T-helper 2 cell (primary cell): ENCODE results near the gene CDR2L.
A peak's percentile ranks its signal among the peaks of the same experiment; 100 is the strongest.
"Not testable (repeated sequence)": the region's sequence is repeated elsewhere in the genome, so short reads cannot be mapped to it uniquely, and the experiment has no call there.

Source experiments
- DNase-seq, 5 experiments: peaks; one replicate each; pipeline versions ENCODE4 v3.0.0 to v3.0.0-alpha.2; 2012 to 2022

Gene CDR2L

GRCh38 chr17:74981979-74982662 is 5.3 kb upstream of the CDR2L start:
- DNase-seq, result peak; percentile 66 to 91 (median 79)

DNA sequence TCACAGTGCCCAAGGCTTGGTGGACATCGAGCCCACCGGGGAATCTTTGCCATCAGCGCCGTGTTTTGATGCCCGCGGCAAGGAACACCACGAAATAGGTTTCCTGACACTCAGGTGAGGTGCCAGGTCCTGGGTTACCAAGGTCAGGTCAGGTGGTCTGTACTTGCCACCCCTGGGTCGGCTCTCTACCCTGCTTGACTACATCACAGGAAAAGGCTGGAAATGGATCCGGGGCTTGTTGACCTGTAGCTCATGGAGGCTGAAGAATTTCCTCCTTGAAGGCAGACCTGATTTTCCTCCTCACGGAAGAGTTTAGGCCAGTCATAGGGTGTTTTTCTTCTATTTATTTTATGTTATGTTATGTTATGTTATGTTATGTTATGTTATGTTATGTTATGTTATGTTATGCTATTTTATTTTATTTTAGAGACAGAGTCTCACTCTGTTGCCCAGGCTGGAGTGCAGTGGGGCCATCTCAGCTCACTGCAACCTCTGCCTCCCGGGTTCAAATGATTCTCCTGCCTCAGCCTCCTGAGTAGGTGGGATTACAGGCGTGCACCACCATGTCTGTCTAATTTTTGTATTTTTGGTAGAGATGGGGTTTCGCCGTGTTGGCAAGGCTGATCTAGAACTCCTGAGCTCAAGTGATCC is 4.6 kb upstream of the CDR2L start:
- DNase-seq, result not testable (repeated sequence)

DNA sequence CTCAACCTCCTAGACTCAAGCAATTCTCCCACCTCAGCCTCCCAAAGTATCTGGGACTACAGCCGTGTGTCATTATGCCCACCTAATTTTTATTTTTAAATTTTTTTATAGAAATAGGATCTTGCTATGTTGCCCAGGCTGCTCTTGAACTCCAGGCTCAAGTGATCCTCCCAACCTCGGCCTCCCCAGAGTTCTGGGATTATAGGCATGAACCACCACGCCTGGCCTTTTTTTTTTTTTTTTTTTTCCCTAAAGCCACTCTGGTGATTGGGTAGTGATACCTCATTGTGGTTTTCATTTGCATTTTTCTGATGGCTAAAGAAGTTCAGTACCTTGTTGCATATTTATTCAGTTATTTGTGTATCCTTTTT is 1.2 kb upstream of the CDR2L start:
- no peak for DNase-seq

DNA sequence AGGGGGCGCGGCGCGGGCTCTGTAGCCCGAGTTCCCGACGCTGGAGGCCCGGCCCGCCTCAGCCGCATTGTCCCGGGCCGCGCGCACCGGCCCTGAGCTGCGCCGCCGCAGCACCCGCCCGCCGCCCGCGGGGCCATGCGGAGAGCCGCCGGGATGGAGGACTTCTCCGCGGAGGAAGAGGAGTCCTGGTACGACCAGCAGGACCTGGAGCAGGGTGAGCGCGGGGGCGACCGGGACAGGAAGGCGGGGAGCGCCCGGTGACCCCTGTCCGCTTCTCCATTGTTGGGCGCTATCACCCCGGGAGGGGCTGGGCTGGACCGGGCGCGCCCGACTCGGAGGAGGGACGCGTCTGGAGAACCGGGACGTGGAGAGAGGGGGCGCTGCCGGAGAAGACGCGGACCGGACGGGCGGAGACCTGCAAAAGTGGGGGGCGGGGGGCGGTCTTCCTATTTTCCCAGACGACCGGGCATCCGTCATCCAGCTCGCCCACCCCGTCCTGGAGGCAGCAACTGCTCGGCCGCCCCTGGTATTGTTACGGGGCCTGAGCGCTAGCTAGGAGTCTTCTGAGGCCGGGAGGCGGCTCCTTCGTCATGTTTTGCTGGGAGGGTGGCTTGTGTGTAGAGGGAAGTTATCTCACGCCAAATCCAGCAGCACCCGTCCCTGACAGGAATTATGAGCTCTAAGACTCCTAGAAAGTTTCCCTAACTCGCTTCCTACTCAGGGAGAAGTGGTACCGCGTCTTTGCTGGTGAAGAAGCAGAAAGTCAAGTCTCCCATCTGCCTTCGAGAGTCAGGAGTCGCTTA is 678 bp downstream of the CDR2L start:
- no peak for DNase-seq

- DNase-seq, result no peak
Measured at GRCh38 chr17:74990581-74991105, 3.2 kb downstream of the CDR2L start.

- DNase-seq, result no peak
Measured at GRCh38 chr17:74992223-74992622, 4.8 kb downstream of the CDR2L start.

DNA sequence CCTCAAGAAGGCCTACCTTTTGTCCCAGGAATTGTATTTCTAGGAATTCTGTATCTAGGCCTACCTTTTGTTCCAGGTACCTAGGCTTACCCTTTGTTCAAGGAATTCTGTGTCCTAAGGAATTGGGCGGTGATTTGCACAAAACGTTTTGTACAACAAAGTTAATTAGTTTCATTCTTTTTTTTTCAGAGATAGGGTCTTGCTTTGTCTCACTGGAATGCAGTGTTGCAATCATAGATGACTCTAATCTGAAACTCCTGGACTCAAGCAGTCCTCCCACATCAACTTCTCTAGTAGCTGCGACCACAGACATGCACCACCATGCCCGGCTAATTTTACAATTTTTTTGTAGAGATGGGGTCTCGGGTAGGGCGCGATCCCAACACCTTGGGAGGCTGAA is 7.0 kb downstream of the CDR2L start:
- no peak for DNase-seq

GRCh38 chr17:74995847-74996246 is 8.4 kb downstream of the CDR2L start:
- no peak for DNase-seq

DNA sequence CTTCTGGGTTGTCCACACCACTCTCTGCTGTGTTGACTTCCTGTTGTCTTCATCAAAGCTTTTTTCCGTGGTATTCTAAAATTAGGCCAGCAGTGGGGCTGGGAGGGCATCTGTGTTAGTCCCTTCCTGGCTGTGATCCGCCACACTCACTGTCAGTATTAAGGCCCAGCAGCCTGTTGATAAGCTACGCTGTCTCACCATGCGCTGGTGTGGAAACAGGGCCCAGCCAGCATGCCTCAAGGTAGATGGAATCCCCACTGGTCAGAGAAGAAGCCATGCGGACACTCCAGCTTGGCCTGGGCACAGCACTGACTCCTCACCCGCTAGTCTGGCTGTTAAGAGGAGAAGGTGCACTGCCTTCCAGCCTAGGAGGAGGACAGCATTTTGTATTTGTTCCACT is 11.4 kb downstream of the CDR2L start:
- DNase-seq, result no peak

DNA sequence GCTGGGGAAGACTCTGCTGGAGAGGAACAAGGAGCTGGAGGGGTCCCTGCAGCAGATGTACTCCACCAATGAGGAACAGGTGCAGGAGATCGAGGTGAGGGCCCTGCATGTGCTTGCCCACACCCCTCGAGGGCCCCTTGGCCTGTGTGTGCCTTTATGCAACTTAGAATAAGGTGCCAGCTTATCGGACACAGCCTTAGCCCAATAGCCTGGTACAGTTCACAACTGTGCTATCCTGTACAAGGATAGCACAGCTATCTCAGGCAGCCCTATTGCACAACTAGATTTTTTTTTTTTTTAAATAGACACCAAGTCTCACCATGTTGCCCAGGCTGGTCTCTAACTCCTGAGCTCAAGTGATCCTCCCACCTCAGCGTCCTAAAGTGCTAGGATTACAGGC is 12.1 kb downstream of the CDR2L start:
- DNase-seq, result no peak

DNA sequence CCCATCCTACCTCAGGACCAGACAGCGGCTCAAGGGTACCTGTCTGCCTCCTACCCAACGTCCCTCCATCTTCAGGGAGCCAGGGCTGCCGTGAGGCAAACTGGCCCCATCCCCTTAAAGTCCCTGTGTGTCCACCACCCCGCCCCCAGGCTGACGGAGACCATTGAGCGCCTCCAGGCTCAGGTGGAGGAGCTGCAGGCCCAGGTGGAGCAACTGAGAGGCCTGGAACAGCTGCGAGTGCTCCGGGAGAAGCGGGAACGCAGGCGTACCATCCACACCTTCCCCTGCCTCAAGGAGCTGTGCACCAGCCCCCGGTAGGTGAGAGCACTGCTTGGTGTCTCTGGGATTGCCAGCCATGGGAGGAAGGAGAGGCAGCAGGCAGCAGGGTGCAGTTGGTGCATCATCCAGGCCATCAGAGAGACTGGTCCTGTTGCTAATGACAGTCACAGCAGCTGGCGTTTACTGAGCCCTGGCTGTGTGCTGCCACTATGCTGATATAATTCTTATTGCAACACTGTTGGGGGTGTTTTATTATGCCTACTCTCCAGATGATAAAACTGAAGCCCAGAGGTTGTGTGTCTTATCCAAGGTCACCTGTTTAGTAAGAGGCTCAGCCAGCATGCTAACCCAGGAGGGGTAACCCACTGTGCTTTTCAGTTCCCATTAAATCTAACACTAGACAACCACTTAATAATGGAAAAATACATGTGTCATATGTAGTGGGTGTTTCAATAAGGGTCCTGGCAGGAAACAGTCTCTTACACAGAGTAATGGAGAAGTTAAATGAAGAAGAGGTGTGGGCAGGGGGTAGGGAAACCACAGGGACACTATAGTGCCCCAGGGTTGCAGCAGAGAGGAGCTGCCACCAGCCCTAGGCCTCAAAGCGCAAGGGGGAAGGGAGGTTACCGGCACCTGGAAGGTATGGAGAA is 14.7 kb downstream of the CDR2L start:
- DNase-seq, result no peak

- no peak for DNase-seq
Measured at GRCh38 chr17:75003070-75003956, 15.9 kb downstream of the CDR2L start.

GRCh38 chr17:75003957-75004355 is 16.5 kb downstream of the CDR2L start:
- no peak for DNase-seq

DNA sequence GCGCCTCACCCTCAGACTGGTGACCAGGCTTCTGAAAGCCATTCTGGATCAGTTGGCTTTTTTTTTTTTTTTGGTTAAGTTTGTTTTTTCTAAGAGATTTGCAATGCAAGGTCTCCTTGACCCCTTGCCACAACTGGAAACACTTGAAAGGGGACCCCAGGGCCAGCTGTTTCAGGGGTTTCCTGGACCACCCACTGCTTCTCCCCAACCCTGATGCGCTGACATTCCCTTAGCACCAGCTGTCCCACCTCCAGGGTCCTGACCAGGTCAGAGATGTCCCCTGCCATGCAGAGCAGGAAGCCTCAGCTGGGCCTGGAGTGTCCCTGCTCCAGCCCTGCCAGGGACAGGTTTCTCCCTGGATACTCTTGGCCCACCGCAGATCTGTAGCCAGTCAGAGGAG is 16.9 kb downstream of the CDR2L start:
- no peak for DNase-seq

GRCh38 chr17:75005291-75005690 is 17.9 kb downstream of the CDR2L start:
- no peak for DNase-seq

DNA sequence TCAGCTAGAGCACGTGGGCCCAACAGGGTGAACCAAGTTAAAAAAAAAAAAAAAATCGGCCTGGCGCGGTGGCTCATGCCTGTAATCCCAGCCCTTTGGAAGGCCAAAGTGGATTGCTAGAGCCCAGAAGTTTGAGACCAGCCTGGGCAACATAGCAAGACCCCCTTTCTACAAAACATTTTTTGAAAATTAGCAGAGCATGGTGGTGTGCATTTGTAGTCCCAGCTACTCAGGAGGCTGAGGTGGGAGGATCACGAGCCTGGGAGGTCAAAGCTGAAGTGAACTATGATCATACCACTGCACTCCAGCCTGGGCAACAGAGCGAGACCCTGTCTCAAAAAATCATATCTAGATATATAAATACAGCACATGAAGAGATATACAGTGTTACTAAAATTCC is 18.7 kb downstream of the CDR2L start:
- not testable (repeated sequence) for DNase-seq

DNA sequence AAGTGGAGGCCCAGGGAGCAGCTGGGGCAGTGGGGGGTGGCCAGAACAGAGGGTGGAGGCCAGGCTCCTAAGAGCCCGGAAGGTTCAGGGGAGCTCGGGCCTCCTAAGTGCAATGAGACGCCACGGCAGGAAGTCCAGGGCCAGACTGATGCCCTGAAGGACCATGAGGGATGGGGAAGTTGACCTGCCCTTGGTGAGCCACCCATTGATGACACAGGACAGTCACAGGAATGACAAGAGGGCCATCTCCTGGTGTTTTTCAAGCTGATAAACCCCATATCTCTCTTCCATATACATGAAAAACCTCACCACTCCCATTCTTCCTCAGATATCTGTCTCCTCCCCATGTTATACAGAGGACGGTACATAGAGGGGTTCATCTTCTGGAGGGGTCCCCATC is 19.2 kb downstream of the CDR2L start:
- DNase-seq, result no peak

DNA sequence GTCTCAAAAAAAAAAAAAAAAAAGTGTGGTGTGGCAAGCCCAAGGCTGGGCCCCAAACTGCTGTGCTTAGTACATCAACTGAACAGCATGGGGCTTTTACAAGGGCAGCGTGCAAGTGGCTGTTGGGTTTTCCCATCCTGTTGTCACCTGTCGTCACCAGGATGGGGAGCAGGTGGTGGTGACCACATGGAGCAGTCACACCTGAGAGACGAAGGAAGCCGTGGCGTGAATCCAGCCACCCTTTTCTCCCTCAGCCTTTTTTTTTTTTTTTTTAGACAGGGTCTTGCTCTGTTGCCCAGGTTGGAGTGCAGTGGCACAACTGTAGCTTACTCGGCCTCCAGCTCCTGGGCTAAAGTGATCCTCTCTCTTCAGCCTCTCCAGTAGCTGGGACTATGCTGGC is 20.9 kb downstream of the CDR2L start:
- DNase-seq, result no peak

- DNase-seq, result no peak
Measured at GRCh38 chr17:75009139-75009724, 21.8 kb downstream of the CDR2L start.

GRCh38 chr17:75010683-75011400 is 23.4 kb downstream of the CDR2L start:
- no peak for DNase-seq
